ENCODE data around the gene PEAK1. TPM values are rescaled to one million over a fixed set of nuclear protein-coding genes. Genes with fewer than 3 reads are reported as not detected.

PEAK1 gene
- total RNA-seq, 2 donors from 2014 or later, result 33.5 to 54.4 TPM

- Histone ChIP-seq H3K9ac (ENCODE audit: low read depth in 2 of 2, low read length in 2 of 2) (peak overlapping the region; percentile 79 to 92), H3K4me3 (peak overlapping the region; percentile 88), H3K4me1 (no peaks in the 10 kb centered on the region), H3K27me3 (no peaks in the 10 kb centered on the region), H3K9me3 (no peaks in the 10 kb centered on the region), H3K36me3 (no peaks in the 10 kb centered on the region), H3K27ac (peak overlapping the region; percentile 4)
- TF ChIP-seq CTCF (IDR thresholded peaks at IDR 0.05), result no peak
- intact Hi-C loops (cut with DNase I), result no loop called here
- no peak for DNase-seq
Observed at GRCh38 chr15:77418391-77418965, 1.4 kb downstream of the PEAK1 start.

GRCh38 chr15:77417602-77418001 is 2.3 kb downstream of the PEAK1 start:
- intact Hi-C loops (cut with DNase I), result no loop called here
- Histone ChIP-seq H3K27me3 (no peaks in the 10 kb centered on the region), H3K9ac (ENCODE audit: low read depth in 2 of 2, low read length in 2 of 2) (no peak overlapping the region), H3K4me1 (no peaks in the 10 kb centered on the region), H3K36me3 (no peaks in the 10 kb centered on the region), H3K9me3 (no peaks in the 10 kb centered on the region), H3K4me3 (no peak overlapping the region), H3K27ac (no peak overlapping the region)
- no peak for DNase-seq
- no peak for TF ChIP-seq CTCF (IDR thresholded peaks at IDR 0.05)

GRCh38 chr15:77416954-77417353 is 3.0 kb downstream of the PEAK1 start:
- Histone ChIP-seq H3K9ac (ENCODE audit: low read depth in 2 of 2, low read length in 2 of 2) (no peak overlapping the region), H3K4me3 (no peak overlapping the region), H3K4me1 (no peaks in the 10 kb centered on the region), H3K36me3 (no peaks in the 10 kb centered on the region), H3K27me3 (no peaks in the 10 kb centered on the region), H3K27ac (no peak overlapping the region), H3K9me3 (no peaks in the 10 kb centered on the region)
- peak; percentile 18 for DNase-seq
- intact Hi-C loops (cut with DNase I), result no loop called here
- TF ChIP-seq CTCF (IDR thresholded peaks at IDR 0.05), result no peak

- DNase-seq, result peak; percentile 20
- Histone ChIP-seq H3K4me3 (no peak overlapping the region), H3K9me3 (no peaks in the 10 kb centered on the region), H3K27me3 (no peaks in the 10 kb centered on the region), H3K36me3 (no peaks in the 10 kb centered on the region), H3K4me1 (peaks cover 2% of the 10 kb centered on the region), H3K9ac (ENCODE audit: low read depth in 2 of 2, low read length in 2 of 2) (no peak overlapping the region), H3K27ac (no peak overlapping the region)
- TF ChIP-seq CTCF (IDR thresholded peaks at IDR 0.05), result no peak
- intact Hi-C loops (cut with DNase I), result no loop called here
Observed at GRCh38 chr15:77416148-77416455, 3.8 kb downstream of the PEAK1 start.

- Histone ChIP-seq H3K36me3 (no peaks in the 10 kb centered on the region), H3K4me1 (peaks cover 2% of the 10 kb centered on the region), H3K27ac (no peak overlapping the region), H3K27me3 (no peaks in the 10 kb centered on the region), H3K4me3 (no peak overlapping the region), H3K9me3 (no peaks in the 10 kb centered on the region), H3K9ac (ENCODE audit: low read depth in 2 of 2, low read length in 2 of 2) (no peak overlapping the region)
- intact Hi-C loops (cut with DNase I), result no loop called here
- no peak for DNase-seq
- no peak for TF ChIP-seq CTCF (IDR thresholded peaks at IDR 0.05)
Observed at GRCh38 chr15:77415450-77416147, 4.3 kb downstream of the PEAK1 start.

Data from colonic mucosa (tissue), 4 donors.